K562 (cell line): Measurements from ENCODE around the gene C9orf50. TPM values are rescaled to one million over a fixed set of nuclear protein-coding genes. Genes with fewer than 3 reads are reported as not detected.

ENCODE experiments used
- GATAD2B ChIP-seq: fragments of 450-650 bp; IDR thresholded peaks from 2 replicates; pipeline ENCODE4 v1.6.1; 2017; ENCODE audit warnings: mild to moderate bottlenecking, borderline replicate concordance
- HCFC1 ChIP-seq: IDR thresholded peaks from 2 replicates; pipeline ENCODE4 v1.6.1; 2012; ENCODE audit warnings: low read depth, low read length, improper control_type of control experiment
- MBD2 ChIP-seq: sonication (generic); IDR thresholded peaks from 2 replicates; pipeline ENCODE4 v1.6.1; 2016; ENCODE audit warnings: low read depth, borderline replicate concordance
- TOE1 ChIP-seq, 2 experiments: fragments of 450-650 bp in 1 of 2; sonication (generic) in 1 of 2; formaldehyde crosslinking in 1 of 2; IDR thresholded peaks; 2 replicates each; pipeline versions ENCODE4 v1.7.1 to v1.8.0; 2016 to 2022; ENCODE audit warnings: borderline replicate concordance in 2 of 2, mild to moderate bottlenecking in 2 of 2, antibody characterized with exemption in 1 of 2, inconsistent platforms in 1 of 2, low read depth in 1 of 2, missing genetic modification reagents in 1 of 2, moderate library complexity in 1 of 2
- polyA plus RNA-seq, 8 experiments: library from polyadenylated mRNA; depleted of rRNA in 4 of 8; stranded (reverse) in 5 of 8; unstranded in 3 of 8; fragments of >200 nt; fragmentation: Nextera tagmentation in 2 of 8; fragmentation: Illumina TruSeq in 1 of 8; extraction: Ambion mirVana in 2 of 8; extraction: Trizol in 1 of 8; gene quantifications; 2 replicates each; pipeline versions ENCODE4 v1.2.1 to v1.2.3, GENCODE V29; 2011 to 2014; ENCODE audit warnings: inconsistent platforms in 1 of 8, missing spikeins in 1 of 8
- total RNA-seq, 7 experiments: library from RNA; depleted of rRNA in 6 of 7; stranded (reverse); fragments of >200 nt in 6 of 7; fragmentation: Illumina TruSeq in 2 of 7; extraction: Trizol in 2 of 7; gene quantifications; 2 replicates each; pipeline versions ENCODE4 v1.2.1 to v1.2.3, GENCODE V29; 2011 to 2021; ENCODE audit warnings: low replicate concordance in 1 of 7
- TF ChIP-seq, protein P1 (sequence below), 2 experiments: fragments of 450-650 bp; formaldehyde crosslinking in 1 of 2; IDR thresholded peaks; 2 replicates each; pipeline versions ENCODE4 v1.4.0 to v1.6.1; 2014 to 2020; ENCODE audit warnings: mild to moderate bottlenecking in 2 of 2, borderline replicate concordance in 1 of 2, low read depth in 1 of 2
- TF ChIP-seq, protein P2 (sequence below): fragments of 450-650 bp; IDR thresholded peaks from 2 replicates; pipeline ENCODE4 v1.6.1; 2017; ENCODE audit warnings: antibody characterized with exemption, mild to moderate bottlenecking
- TF ChIP-seq, protein P3 (sequence below): sonication (generic); formaldehyde crosslinking; IDR thresholded peaks from 2 replicates; pipeline ENCODE4 v1.8.0; 2022; ENCODE audit warnings: mild to moderate bottlenecking, missing genetic modification reagents
- TF ChIP-seq, protein P4 (sequence below): fragments of 450-650 bp; formaldehyde crosslinking; IDR thresholded peaks from 2 replicates; pipeline ENCODE4 v1.4.0; 2020; ENCODE audit warnings: mild to moderate bottlenecking, mixed read lengths

C9orf50 gene
- total and polyA plus RNA-seq, 9 of the 15 experiments (the other 6 are each of a cell fraction or from before 2014, with no cell fraction given): not detected

DNA sequence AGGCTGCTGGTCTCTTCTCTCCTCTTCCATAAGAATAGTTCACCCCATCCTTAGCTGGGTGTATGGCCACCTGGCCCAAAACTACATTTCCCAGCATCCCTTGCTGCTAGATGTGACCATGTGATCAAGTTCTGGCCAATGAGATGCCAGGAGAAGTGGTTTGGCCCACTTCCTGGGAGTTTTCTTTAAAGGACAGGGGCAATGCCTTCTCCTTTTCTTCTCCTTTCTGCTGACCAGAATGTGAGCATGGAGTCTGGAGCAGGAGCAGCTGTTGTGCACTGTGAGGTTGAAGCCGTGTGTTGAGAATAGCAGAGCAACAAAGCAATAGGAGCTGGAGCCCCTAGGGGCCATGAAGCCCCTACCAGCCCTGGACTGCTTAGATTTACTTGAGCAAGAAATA, 36.8 kb downstream of the C9orf50 start (continued):
- TF ChIP-seq, protein P1, sequence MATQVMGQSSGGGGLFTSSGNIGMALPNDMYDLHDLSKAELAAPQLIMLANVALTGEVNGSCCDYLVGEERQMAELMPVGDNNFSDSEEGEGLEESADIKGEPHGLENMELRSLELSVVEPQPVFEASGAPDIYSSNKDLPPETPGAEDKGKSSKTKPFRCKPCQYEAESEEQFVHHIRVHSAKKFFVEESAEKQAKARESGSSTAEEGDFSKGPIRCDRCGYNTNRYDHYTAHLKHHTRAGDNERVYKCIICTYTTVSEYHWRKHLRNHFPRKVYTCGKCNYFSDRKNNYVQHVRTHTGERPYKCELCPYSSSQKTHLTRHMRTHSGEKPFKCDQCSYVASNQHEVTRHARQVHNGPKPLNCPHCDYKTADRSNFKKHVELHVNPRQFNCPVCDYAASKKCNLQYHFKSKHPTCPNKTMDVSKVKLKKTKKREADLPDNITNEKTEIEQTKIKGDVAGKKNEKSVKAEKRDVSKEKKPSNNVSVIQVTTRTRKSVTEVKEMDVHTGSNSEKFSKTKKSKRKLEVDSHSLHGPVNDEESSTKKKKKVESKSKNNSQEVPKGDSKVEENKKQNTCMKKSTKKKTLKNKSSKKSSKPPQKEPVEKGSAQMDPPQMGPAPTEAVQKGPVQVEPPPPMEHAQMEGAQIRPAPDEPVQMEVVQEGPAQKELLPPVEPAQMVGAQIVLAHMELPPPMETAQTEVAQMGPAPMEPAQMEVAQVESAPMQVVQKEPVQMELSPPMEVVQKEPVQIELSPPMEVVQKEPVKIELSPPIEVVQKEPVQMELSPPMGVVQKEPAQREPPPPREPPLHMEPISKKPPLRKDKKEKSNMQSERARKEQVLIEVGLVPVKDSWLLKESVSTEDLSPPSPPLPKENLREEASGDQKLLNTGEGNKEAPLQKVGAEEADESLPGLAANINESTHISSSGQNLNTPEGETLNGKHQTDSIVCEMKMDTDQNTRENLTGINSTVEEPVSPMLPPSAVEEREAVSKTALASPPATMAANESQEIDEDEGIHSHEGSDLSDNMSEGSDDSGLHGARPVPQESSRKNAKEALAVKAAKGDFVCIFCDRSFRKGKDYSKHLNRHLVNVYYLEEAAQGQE (IDR thresholded peaks at IDR 0.05; ENCODE audit: borderline replicate concordance): peak; percentile 67
- TF ChIP-seq, protein P1 (CRISPR knock-in tag; IDR thresholded peaks at IDR 0.05; ENCODE audit: low read depth): no peak
- TF ChIP-seq TOE1 (IDR thresholded peaks at IDR 0.05; ENCODE audit: borderline replicate concordance) (peak; percentile 90; the same call in 1 of the 2 replicates), TOE1 (CRISPR knock-in tag; IDR thresholded peaks at IDR 0.05; ENCODE audit: borderline replicate concordance, low read depth) (no peak), HCFC1 (peak; percentile 96), MBD2 (peak; percentile 91), GATAD2B (no peak)
- TF ChIP-seq, protein P2, sequence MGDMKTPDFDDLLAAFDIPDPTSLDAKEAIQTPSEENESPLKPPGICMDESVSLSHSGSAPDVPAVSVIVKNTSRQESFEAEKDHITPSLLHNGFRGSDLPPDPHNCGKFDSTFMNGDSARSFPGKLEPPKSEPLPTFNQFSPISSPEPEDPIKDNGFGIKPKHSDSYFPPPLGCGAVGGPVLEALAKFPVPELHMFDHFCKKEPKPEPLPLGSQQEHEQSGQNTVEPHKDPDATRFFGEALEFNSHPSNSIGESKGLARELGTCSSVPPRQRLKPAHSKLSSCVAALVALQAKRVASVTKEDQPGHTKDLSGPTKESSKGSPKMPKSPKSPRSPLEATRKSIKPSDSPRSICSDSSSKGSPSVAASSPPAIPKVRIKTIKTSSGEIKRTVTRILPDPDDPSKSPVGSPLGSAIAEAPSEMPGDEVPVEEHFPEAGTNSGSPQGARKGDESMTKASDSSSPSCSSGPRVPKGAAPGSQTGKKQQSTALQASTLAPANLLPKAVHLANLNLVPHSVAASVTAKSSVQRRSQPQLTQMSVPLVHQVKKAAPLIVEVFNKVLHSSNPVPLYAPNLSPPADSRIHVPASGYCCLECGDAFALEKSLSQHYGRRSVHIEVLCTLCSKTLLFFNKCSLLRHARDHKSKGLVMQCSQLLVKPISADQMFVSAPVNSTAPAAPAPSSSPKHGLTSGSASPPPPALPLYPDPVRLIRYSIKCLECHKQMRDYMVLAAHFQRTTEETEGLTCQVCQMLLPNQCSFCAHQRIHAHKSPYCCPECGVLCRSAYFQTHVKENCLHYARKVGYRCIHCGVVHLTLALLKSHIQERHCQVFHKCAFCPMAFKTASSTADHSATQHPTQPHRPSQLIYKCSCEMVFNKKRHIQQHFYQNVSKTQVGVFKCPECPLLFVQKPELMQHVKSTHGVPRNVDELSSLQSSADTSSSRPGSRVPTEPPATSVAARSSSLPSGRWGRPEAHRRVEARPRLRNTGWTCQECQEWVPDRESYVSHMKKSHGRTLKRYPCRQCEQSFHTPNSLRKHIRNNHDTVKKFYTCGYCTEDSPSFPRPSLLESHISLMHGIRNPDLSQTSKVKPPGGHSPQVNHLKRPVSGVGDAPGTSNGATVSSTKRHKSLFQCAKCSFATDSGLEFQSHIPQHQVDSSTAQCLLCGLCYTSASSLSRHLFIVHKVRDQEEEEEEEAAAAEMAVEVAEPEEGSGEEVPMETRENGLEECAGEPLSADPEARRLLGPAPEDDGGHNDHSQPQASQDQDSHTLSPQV: 0 out of 2 replicates have a peak, but pooled peaks have one; percentile 33
- TF ChIP-seq, protein P3, sequence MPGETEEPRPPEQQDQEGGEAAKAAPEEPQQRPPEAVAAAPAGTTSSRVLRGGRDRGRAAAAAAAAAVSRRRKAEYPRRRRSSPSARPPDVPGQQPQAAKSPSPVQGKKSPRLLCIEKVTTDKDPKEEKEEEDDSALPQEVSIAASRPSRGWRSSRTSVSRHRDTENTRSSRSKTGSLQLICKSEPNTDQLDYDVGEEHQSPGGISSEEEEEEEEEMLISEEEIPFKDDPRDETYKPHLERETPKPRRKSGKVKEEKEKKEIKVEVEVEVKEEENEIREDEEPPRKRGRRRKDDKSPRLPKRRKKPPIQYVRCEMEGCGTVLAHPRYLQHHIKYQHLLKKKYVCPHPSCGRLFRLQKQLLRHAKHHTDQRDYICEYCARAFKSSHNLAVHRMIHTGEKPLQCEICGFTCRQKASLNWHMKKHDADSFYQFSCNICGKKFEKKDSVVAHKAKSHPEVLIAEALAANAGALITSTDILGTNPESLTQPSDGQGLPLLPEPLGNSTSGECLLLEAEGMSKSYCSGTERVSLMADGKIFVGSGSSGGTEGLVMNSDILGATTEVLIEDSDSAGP: 0 out of 2 replicates have a peak, but pooled peaks have one; percentile 34
- TF ChIP-seq, protein P4, sequence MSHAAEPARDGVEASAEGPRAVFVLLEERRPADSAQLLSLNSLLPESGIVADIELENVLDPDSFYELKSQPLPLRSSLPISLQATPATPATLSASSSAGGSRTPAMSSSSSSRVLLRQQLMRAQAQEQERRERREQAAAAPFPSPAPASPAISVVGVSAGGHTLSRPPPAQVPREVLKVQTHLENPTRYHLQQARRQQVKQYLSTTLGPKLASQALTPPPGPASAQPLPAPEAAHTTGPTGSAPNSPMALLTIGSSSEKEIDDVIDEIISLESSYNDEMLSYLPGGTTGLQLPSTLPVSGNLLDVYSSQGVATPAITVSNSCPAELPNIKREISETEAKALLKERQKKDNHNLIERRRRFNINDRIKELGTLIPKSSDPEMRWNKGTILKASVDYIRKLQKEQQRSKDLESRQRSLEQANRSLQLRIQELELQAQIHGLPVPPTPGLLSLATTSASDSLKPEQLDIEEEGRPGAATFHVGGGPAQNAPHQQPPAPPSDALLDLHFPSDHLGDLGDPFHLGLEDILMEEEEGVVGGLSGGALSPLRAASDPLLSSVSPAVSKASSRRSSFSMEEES (CRISPR knock-in tag): peak; percentile 85
